ENCODE results near the gene BMF. TPM values are rescaled to one million over a fixed set of nuclear protein-coding genes. Genes with fewer than 3 reads are reported as not detected.
A peak's percentile ranks its signal among the peaks of the same experiment; 100 is the strongest.

BMF gene
- total and polyA plus RNA-seq, 2 donors (not counting 3 experiments of a cell fraction or from before 2014, with no cell fraction given) = 8.6 to 9.8 TPM

DNA sequence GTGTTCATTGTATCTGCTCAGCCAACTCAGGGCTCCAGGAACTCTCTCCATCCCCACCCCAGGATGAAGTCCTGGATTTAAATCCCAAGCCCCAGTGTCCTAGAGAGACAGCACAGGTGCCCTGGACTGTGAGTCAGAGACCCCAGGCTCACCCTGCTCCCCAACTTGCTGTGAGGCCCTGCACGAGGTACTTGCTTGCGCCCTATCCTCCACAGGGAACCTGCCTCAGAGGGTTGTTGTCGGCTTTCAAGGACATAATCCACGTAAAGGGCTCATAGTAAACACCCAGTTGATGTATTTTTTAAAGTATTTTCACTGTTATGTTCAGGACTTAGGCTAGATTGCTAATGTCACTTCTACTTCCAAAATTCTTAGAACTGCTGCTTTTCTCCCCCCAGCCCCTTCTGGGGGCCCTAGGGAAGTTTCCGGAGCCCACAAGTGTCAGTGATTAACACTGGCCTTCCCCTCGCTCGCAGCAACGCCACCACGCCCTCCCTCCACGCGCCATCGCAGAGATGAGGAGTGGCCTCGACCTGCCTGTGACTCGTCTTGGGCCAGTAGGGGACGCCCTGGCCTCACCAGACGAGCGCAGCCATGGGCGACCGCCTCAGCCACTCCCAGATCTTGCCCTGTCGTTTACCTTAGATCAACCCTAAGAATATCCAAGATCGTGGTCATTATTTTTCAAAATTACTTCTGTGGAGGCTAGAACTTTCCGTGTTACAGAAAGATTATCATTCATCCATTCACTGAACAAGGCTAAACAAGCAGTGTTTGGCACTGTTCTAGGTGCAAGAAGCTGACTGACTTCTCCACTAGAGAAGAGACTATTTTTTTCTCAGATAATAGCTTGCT, 63.7 kb downstream of the BMF start:
- FAIRE-seq = peak; percentile 94
- peak overlapping the region; percentile 10 for H3K9ac ChIP-seq (replicated peaks; ENCODE audit: extremely low read depth, insufficient read depth, low read length)
- BruUV-seq (replicated peaks) = no TSS peak

More for the DNA sequence above, 63.7 kb downstream of the BMF start:
- Histone ChIP-seq H3K4me2 (ENCODE audit: insufficient read depth, low read length) (peak overlapping the region; percentile 27), H2AFZ (ENCODE audit: low read depth, low read length) (peak overlapping the region; percentile 7), H3K4me1 (ENCODE audit: control insufficient read depth, extremely low read depth, insufficient read depth, low read length) (peaks cover 28% of the 10 kb centered on the region), H3K27me3 (ENCODE audit: control insufficient read depth in 2 of 2, insufficient read depth in 2 of 2, low read length in 2 of 2) (no peaks in the 10 kb centered on the region), H3K27ac (ENCODE audit: insufficient read depth, low read depth, low read length) (no peak overlapping the region), H3K79me2 (ENCODE audit: control insufficient read depth, insufficient read depth, low read length) (no peaks in the 10 kb centered on the region), H3K9me1 (replicated peaks; ENCODE audit: control insufficient read depth, extremely low read depth, insufficient read depth, low read length) (no peaks in the 10 kb centered on the region), H3K9me3 (replicated peaks; ENCODE audit: control insufficient read depth, insufficient read depth, low read length) (no peaks in the 10 kb centered on the region), H3K36me3 (ENCODE audit: control insufficient read depth in 2 of 2, extremely low read depth in 1 of 2, insufficient read depth in 2 of 2, low read length in 2 of 2) (no peaks in the 10 kb centered on the region), H4K20me1 (replicated peaks; ENCODE audit: control insufficient read depth, extremely low read depth, insufficient read depth, low read length) (no peaks in the 10 kb centered on the region), H3K4me3 (replicated peaks in 1 of 3; ENCODE audit: insufficient read depth in 1 of 3, low read depth in 1 of 3, low read length in 3 of 3) (no peak overlapping the region)
- intact Hi-C loops (cut with micrococcal nuclease) (loop anchor here (1.0 to 5.0 kb wide), 4 partner anchors 116 to 229 kb away; partner anchors contain the start of gene BUB1B), dilution Hi-C loops (cut with MboI; ENCODE audit: extremely low pct_ligation_motif_present, low sequenced_read_pairs) (no loop called here)
- TF ChIP-seq MYC (IDR thresholded peaks at IDR 0.05; ENCODE audit: low read depth, low read length) (peak; percentile 25), EZH2 (IDR thresholded peaks at IDR 0.05; ENCODE audit: borderline replicate concordance, low read depth, low read length, severe bottlenecking) (no peak), FOS (IDR thresholded peaks at IDR 0.05; ENCODE audit: borderline replicate concordance, insufficient read depth, low read length) (no peak), POLR2A (IDR thresholded peaks at IDR 0.05; ENCODE audit: low read depth, low read length) (no peak)
- TF ChIP-seq, protein P1, sequence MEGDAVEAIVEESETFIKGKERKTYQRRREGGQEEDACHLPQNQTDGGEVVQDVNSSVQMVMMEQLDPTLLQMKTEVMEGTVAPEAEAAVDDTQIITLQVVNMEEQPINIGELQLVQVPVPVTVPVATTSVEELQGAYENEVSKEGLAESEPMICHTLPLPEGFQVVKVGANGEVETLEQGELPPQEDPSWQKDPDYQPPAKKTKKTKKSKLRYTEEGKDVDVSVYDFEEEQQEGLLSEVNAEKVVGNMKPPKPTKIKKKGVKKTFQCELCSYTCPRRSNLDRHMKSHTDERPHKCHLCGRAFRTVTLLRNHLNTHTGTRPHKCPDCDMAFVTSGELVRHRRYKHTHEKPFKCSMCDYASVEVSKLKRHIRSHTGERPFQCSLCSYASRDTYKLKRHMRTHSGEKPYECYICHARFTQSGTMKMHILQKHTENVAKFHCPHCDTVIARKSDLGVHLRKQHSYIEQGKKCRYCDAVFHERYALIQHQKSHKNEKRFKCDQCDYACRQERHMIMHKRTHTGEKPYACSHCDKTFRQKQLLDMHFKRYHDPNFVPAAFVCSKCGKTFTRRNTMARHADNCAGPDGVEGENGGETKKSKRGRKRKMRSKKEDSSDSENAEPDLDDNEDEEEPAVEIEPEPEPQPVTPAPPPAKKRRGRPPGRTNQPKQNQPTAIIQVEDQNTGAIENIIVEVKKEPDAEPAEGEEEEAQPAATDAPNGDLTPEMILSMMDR (IDR thresholded peaks at IDR 0.05; ENCODE audit: extremely low read depth in 1 of 2, insufficient read depth in 1 of 2, low read depth in 1 of 2, low read length in 2 of 2) = peak; percentile 97
- TF ChIP-seq, protein P2, sequence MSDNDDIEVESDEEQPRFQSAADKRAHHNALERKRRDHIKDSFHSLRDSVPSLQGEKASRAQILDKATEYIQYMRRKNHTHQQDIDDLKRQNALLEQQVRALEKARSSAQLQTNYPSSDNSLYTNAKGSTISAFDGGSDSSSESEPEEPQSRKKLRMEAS (IDR thresholded peaks at IDR 0.05; ENCODE audit: insufficient read depth, insufficient read length) = no peak
- CTCF ChIA-PET = interaction anchor here (0.6 to 7.3 kb wide), 35 partner anchors 10 to 377 kb away, joined by 3 to 169 read pairs (median 5); partner anchors contain the start of genes BMF, BUB1B, EIF2AK4 and PLCB2
- POLR2A ChIA-PET = no interaction called here
- peak; percentile 83 for DNase-seq (ENCODE audit: low read depth, low spot score)

Data from endothelial cell of umbilical vein (primary cell).